NCI-H1417 treated with DMSO at 0.1 percent for 48 hours (cell line): ENCODE measurements around the gene FAM227B.
"Not testable (repeated sequence)": the region's sequence is repeated elsewhere in the genome, so short reads cannot be mapped to it uniquely, and the experiment has no call there.

ENCODE experiments used
- DNase-seq: peaks from one replicate; lab custom pipeline; 2025; lab: John Stamatoyannopoulos, UW

FAM227B gene

GRCh38 chr15:49620658-49621368 is at the start of gene FAM227B, which contains the start of gene DTWD1:
FAM227B (minus strand) TSS chr15:49620818; CDS start chr15:49615171, 5,647 bp downstream.
DTWD1 (plus strand) TSS chr15:49621048; CDS start chr15:49625168, 4,120 bp downstream.
- DNase-seq, result peak; percentile 38

GRCh38 chr15:49669288-49669687 is 48.7 kb upstream of the FAM227B start:
- no peak for DNase-seq

DNA sequence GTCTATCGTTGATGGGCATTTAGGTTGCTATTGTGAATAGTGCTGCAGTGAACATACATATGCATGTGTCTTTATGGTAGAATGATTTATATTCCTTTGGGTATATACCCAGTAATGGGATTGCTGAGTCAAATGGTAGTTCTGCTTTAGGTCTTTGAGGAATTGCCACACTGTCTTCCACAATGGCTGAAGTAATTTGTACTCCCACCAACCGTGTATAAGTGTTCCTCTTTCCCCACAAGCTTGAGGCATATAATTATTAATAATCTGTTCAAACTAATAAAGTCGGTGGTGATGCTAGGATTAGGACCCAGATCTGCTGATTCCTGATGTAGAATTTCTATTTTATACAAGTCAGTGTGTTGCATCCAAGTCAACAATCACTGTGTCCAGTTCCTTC is 45.9 kb upstream of the FAM227B start:
- DNase-seq, result not testable (repeated sequence)

- no peak for DNase-seq
Measured at GRCh38 chr15:49664716-49665115, 44.1 kb upstream of the FAM227B start.

GRCh38 chr15:49656734-49657133 is 36.1 kb upstream of the FAM227B start:
- DNase-seq, result no peak

DNA sequence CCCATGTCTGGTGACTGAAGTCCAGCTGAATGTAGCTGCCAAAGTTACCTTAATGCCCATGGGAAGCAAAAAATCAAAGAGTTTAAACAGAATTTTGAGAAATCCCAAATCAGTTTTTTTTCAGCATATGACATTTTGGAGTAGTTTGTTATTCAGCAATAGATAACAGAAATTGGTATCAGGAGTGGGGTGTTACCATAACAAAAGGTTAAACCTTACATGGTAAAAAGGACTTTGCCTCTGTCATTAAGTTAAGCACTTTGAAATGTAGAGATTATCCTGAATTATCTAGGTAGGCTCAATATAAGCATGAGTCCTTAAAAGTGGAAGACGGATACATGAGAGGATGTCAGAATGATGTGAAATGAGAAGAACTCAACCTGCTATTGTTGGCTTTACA is 32.3 kb upstream of the FAM227B start:
- no peak for DNase-seq

DNA sequence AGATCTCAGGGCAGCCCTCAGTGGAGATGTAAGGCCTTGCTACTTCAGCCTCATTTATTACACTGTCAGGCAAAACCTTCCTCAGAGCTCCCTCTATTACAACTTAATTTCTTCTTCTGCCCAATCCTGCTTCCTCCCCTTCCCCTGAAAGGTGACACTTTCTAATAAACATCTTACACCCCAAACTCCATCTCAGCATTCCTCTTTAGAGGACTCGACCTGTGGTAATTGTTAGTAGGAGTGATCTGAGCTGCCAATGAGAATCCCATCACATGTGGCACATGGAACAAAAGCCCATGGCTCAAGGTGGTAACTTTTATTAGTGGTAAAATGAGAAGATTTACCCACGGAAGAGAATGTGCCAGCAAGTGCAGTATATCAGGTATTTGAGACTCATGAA is 30.1 kb upstream of the FAM227B start:
- DNase-seq, result no peak

GRCh38 chr15:49649987-49650386 is 29.4 kb upstream of the FAM227B start:
- no peak for DNase-seq

- DNase-seq, result no peak
Measured at GRCh38 chr15:49646891-49647290, 26.3 kb upstream of the FAM227B start.

DNA sequence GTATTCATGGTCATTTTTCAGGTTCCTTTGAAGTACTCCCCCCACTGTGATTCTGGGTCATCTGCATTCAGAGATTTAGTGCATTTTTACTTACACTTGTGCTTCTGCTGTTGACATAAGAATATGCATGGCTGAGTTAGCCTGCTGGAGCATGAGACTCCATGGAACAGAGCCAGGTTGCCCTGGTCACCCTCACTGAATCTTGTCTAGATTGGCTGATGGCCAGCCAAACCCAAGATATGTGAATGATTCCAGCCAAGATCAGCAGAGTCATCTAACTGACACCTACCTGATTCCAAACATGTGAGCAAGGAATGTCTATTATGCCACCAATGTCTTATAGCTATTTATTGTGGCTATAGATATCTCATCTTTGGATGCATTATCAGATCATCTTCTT is 25.3 kb upstream of the FAM227B start:
- DNase-seq, result no peak

DNA sequence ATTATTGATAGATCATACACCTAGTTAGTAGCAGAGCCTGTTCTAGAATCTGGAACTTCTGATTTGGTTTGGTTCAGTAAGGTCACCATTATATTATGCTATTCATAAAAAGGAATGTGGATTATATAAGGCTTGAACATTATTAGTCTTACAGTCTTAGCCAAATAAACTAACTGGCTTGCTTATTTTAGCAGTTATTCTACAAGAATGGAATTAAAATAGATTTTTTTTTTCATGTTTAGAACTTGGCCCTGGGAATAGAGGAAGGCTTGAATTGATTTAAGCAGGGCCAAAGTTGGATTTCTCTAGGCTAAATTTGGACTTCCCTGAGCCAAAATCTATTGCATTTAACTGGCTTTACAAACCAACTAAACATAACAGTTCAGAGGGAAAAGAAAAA is 24.7 kb upstream of the FAM227B start:
- no peak for DNase-seq

GRCh38 chr15:49644364-49644794 is 23.8 kb upstream of the FAM227B start:
- DNase-seq, result no peak

DNA sequence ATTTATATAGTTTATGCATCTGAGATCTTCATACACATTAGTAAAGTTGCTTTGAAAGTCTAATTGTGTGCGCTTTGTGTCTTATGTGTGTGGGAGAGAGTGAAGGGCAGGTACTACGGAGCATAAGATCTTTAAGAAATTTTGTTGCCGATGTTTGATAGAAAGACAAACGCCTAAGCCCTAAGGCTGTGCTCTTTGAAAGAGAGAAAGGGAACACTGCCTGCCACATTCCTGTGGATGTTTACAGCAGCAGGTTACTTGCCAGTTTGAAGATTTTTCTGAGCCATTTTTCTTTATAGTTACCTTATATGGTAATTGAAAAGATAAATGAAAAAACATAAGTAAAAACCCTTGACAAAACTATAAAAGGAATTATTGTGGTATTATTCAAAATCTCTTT is 17.2 kb upstream of the FAM227B start:
- DNase-seq, result no peak

- no peak for DNase-seq
Measured at GRCh38 chr15:49628379-49628778, 7.8 kb upstream of the FAM227B start.

GRCh38 chr15:49627407-49627877 is 6.8 kb upstream of the FAM227B start:
- DNase-seq, result no peak

GRCh38 chr15:49625460-49626036 is 4.9 kb upstream of the FAM227B start:
- no peak for DNase-seq

GRCh38 chr15:49624056-49624455 is 3.4 kb upstream of the FAM227B start:
- DNase-seq, result no peak

- DNase-seq, result no peak
Measured at GRCh38 chr15:49622561-49622960, 1.9 kb upstream of the FAM227B start.

GRCh38 chr15:49621887-49622286 is 1.3 kb upstream of the FAM227B start:
- no peak for DNase-seq

DNA sequence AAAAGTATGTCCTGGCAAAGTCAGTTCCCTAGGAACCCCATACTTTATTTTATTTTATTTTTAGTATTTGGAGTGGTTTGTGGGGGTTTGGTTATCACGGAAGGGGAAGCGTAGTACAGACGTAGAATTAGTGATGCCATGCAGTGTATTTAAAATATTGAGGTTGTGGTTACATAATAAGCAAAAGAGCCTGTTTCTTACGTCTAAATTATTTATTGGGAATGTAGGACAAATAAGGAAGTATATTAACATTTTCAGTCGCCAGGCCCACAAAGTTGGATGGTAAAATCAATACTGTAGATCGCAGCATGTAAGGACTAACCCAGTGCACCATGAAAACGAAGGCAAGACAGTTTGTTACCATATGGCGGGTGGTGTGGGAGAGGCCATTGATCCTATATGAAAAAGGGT is 788 bp upstream of the FAM227B start:
- DNase-seq, result no peak

DNA sequence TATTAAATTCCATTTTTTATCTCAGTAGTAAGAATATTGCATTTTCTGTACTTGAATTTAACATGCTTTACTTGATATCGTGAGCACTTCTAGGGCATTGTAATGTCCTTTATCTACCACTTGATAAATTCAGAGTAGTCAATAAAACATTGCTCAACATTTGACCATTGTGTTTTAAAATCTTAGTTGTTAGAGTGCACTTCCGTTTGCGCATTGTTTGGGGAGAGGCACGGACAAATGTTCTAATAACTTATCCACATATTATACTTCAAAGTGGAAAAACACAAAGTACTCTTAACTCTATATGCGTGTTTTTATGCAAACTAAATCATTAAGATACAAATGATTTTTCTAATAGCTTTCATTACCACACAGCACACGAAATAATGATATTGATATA is 419 bp downstream of the FAM227B start:
- DNase-seq, result no peak

DNA sequence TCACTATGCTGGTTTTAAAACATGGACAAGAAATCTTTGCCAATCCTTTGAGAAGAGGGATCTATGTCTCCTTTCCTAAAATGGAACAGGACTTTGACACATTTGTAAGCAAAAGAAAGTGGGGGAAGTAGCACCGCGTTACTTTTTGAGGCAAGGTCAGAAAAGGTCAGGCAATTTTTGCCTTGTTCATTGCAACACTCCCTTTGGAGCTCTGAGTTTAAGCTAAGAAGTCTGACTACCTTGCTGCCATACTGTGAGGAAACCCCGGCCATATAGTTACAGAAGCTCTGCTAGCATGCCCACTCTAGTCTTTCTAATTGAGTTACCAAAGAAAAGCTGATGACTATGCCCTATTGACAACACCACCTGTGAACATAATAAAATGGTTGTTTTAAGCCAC is 1.4 kb downstream of the FAM227B start:
- no peak for DNase-seq

GRCh38 chr15:49612240-49612639 is 8.4 kb downstream of the FAM227B start:
- DNase-seq, result not testable (repeated sequence)
